ENCODE measurements around the gene OR10A4.
A peak's percentile ranks its signal among the peaks of the same experiment; 100 is the strongest.

The OR10A4 gene

DNA sequence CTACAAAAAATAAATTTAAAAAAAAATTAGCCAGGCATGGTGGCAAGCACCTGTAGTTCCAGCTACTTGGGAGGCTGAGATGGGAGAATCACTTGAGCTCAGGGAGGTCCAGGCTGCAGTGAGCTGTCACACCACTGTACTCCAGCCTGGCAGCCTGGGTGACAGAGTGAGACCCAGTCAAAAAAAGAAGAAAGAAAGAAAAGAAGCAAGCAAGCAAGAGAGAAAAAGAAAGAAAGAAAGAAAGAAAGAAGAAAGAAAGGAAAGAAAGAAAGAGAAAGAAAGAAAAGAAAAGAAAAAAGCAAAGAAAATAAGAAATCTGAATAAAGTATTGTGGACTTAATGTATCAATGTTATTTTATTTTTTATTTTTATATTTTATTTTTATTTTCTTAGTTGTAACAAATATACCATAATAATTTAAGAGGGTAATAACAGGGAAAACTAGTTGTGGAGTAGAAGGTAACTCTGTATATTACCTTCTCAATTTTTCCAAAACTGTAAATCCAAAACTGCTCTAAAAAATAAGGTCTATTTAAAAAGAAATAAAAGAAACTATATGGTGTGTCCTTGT is 48.7 kb downstream of the OR10A4 start:
- Mint-ChIP-seq H3K9me3 (no peaks in the 10 kb centered on the region), H3K4me3 (peak overlapping the region; percentile 60), H3K36me3 (ENCODE audit: low read depth) (peaks cover 5% of the 10 kb centered on the region), H3K4me1 (peaks cover 26% of the 10 kb centered on the region), H3K27ac (no peak overlapping the region), H3K27me3 (ENCODE audit: low read depth, poor library complexity) (peaks cover 6% of the 10 kb centered on the region)
- TF ChIP-seq, protein P1, sequence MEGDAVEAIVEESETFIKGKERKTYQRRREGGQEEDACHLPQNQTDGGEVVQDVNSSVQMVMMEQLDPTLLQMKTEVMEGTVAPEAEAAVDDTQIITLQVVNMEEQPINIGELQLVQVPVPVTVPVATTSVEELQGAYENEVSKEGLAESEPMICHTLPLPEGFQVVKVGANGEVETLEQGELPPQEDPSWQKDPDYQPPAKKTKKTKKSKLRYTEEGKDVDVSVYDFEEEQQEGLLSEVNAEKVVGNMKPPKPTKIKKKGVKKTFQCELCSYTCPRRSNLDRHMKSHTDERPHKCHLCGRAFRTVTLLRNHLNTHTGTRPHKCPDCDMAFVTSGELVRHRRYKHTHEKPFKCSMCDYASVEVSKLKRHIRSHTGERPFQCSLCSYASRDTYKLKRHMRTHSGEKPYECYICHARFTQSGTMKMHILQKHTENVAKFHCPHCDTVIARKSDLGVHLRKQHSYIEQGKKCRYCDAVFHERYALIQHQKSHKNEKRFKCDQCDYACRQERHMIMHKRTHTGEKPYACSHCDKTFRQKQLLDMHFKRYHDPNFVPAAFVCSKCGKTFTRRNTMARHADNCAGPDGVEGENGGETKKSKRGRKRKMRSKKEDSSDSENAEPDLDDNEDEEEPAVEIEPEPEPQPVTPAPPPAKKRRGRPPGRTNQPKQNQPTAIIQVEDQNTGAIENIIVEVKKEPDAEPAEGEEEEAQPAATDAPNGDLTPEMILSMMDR (IDR thresholded peaks at IDR 0.05): no peak
- DNase-seq: no peak

DNA sequence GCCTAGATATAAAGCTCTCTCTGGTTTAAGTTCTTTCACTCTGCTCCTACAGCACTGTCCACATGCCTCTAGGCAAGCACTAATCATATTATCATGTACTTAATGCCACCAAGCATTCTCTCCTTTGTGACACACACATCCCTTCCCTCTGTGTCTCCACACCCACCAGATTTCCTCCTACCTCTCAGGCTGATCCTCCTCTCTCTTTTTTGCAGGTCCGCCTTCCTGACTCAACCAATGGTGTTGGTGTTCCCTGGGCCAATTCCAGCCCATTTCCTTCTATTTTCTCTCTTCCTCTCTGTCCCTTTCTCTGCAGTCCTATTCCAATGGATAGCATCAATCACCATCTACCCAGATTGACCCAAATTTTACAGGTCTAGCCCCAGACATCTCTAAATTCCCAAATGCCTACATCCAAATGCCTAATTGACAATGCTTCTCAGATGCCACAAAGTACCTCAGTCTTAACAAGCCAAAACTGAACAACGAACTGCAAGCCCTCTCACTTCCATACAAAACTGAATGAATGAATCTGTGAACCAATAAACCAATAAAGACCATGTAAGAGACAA is 49.3 kb downstream of the OR10A4 start:
- Mint-ChIP-seq H3K4me3 (peak overlapping the region; percentile 97), H3K27ac (peak overlapping the region; percentile 96), H3K9me3 (no peaks in the 10 kb centered on the region), H3K27me3 (ENCODE audit: low read depth, poor library complexity) (peaks cover 6% of the 10 kb centered on the region), H3K4me1 (peaks cover 26% of the 10 kb centered on the region), H3K36me3 (ENCODE audit: low read depth) (peaks cover 10% of the 10 kb centered on the region)
- DNase-seq: no peak
- TF ChIP-seq, protein P1 (IDR thresholded peaks at IDR 0.05): no peak

DNA sequence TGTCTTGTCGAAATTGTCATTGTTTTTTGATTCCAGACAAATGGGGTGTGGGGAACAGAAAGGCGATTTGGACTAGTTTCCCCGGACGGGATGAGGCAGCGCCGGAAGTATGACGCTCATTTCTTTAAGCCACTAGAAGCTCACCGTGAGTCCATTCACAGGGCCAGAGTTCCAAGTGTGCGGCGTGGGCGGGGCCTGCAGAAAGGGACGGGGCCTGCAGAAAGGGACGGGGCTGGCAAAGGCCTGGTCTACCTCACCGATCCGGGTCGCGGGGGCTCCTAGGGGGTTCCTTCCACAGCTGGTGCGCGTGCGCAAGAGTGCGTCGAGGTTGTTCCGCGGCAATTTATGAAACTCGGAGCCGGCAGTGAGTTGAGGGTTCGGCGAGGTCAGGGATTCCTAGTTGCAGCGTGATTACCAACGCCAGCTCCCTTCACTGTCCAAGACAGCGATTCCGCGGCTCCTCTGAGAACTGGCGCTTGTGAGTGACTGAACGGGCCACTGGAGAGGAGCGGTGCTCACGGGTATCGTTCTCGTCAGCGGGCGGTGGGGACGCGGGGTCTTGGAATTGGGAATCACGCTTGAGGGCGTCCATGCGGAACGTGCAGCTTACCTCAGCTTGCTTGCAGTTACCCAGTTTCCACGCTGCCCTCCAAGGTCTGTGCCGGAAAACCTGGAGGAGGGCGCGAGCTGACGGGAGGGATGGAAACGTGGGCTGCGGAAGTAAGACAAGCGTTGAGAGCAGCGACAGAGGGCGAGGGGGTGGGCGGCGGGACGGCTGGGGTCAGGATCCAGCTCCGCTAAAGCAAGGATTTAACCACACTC is 50.0 kb downstream of the OR10A4 start, which contains the start of gene ZNF215:
TSS of gene ZNF215 (plus strand) at position 219 of the 822 bp plus-strand sequence. CDS start 5,847 bp downstream, outside the sequence.
- H3K4me3 Mint-ChIP-seq: peak within 1 kb of the TSS; percentile 97
- peaks cover 26% of the 10 kb centered on the region for H3K4me1 Mint-ChIP-seq
- peak; percentile 81 for DNase-seq
- no peaks in the 10 kb centered on the region for H3K9me3 Mint-ChIP-seq
- peaks cover 6% of the 10 kb centered on the region for H3K27me3 Mint-ChIP-seq (ENCODE audit: low read depth, poor library complexity)
- H3K36me3 Mint-ChIP-seq (ENCODE audit: low read depth): peaks cover 10% of the 10 kb centered on the region
- peak within 1 kb of the TSS; percentile 96 for H3K27ac Mint-ChIP-seq
- TF ChIP-seq, protein P1 (IDR thresholded peaks at IDR 0.05): no peak

DNA sequence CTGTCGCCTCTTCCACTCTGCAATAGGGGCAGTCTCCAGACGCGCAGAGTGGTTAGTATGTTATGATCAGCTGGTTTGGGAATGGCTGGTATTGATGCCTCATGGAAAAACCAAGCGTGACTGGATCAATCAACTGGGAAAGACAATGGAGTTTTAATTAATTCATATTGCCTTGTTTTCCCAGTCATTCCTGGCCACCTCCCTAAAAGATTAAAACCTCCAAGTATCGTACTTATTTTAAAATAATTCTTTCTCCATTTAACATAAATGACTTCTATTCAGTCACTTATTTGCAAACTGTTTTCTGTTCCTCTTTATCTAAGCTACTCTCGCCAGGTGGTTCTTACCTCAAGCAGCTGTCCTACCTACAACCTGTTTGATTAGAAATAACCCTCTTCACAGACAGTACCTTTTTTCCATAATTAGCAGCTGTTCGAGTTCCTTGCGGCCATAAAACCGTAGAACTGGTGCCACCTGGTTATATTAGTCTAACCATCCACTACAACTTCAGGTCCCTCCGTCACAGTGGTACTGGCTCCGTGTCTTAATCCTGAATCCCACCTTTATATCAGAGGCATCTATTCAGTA is 50.7 kb downstream of the OR10A4 start:
- Mint-ChIP-seq H3K4me3 (peak overlapping the region; percentile 97), H3K27me3 (ENCODE audit: low read depth, poor library complexity) (peaks cover 6% of the 10 kb centered on the region), H3K27ac (no peak overlapping the region), H3K9me3 (no peaks in the 10 kb centered on the region), H3K4me1 (peaks cover 26% of the 10 kb centered on the region), H3K36me3 (ENCODE audit: low read depth) (peaks cover 13% of the 10 kb centered on the region)
- TF ChIP-seq, protein P1 (IDR thresholded peaks at IDR 0.05): no peak
- DNase-seq: no peak
